HS-5 (cell line): Measurements from ENCODE around the gene RPL41.
"Not testable (repeated sequence)": the region's sequence is repeated elsewhere in the genome, so short reads cannot be mapped to it uniquely, and the experiment has no call there.

ENCODE experiments used
- DNase-seq: peaks from one replicate; pipeline ENCODE4 v3.0.0-alpha.2; 2012; ENCODE audit warnings: low read depth

The RPL41 gene

GRCh38 chr12:56103066-56103711 lies 13.2 kb upstream of the RPL41 start:
- no peak for DNase-seq

GRCh38 chr12:56103823-56104108 lies 12.7 kb upstream of the RPL41 start:
- DNase-seq = no peak

DNA sequence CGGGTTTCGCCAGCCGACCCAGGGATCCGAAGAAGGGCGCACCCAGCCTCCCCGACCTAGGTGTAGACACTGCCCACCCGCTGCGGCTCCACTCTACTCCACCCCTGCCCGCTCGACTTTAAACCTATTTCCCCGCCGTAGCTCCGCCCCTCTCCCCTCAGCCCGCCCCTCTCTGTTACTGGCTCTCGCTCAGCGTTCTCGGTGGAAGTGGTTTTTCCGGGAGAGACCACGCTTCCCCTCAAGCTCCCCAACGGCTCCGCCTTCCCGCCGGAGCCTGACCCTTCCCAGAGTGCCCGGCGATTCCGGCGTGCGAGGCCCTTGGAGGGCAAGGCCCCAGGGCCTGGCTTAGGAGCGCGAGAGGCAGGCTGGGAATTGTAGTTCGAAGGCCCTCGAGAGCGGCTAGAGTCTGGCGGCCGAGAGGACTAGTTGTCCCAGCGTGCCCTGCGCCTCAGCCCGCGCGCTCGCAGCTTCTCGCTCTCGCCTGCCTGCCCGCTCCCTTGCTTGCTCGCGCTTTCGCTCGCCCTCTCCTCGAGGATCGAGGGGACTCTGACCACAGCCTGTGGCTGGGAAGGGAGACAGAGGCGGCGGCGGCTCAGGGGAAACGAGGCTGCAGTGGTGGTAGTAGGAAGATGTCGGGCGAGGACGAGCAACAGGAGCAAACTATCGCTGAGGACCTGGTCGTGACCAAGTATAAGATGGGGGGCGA lies 12.2 kb upstream of the RPL41 start, which contains the start of gene PA2G4:
Gene PA2G4 (plus strand): TSS at position 451 of the 706 bp plus-strand sequence. CDS start 179 bp downstream, at position 630.
- peak; percentile 97 for DNase-seq

DNA sequence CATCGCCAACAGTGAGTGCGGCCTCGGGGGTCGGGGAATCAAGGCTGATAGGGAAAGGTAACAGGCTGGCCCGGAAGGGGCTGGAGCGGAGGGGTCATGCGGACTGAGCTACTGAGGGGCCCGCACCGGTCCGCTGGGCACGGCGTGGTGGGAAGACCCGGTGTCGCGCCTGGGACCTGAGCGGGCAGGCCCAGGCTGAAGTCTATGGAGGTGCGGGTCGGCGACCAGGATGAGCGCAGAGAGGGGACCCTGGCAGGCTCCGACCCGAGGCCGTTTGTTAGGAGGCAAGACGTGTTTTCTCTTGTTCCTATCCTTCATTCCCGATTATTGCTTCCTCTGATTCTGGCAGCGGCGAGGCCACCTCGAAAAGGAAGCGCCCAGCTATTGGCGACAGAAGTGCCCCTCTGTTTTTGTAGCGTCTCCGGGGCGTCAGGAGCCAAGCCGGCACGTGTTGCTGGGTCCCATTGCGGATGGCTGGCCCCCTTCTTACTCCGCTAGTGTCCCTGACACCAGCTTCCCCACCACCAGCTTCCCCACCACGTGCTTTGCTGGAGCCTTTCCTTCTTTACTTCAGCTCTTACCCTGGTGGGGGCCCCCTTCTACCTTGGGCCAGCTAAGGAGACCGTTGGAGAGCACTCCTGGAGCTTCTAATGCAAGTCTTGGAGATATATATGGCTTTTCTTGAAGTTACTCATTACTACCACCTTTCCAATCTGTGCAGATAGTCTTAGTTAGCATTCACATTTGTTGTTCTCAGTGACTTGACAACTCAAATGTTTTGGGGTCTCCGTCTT lies 11.4 kb upstream of the RPL41 start:
- no peak for DNase-seq

- DNase-seq = no peak
Measured at GRCh38 chr12:56105609-56105902, 10.9 kb upstream of the RPL41 start.

GRCh38 chr12:56107242-56107641 lies 9.2 kb upstream of the RPL41 start:
- no peak for DNase-seq

DNA sequence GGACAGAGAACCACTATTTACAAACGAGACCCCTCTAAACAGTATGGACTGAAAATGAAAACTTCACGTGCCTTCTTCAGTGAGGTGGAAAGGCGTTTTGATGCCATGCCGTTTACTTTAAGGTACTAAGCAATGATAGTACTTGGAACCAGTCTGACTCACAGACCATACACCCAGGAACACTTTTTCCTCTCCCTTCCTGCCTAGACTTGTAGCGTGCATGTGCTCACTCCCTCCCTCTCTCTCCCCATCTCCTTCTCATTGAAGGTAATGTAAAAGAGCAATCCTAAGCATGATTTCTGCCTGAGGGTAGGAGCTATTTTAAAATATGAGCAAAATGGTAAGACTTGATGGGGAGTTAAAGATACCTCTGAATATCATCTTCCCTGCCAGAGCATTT lies 5.9 kb upstream of the RPL41 start:
- DNase-seq = no peak

GRCh38 chr12:56114084-56114483 lies 2.3 kb upstream of the RPL41 start:
- DNase-seq = no peak

- DNase-seq = no peak
Measured at GRCh38 chr12:56115329-56115728, 1.1 kb upstream of the RPL41 start.

DNA sequence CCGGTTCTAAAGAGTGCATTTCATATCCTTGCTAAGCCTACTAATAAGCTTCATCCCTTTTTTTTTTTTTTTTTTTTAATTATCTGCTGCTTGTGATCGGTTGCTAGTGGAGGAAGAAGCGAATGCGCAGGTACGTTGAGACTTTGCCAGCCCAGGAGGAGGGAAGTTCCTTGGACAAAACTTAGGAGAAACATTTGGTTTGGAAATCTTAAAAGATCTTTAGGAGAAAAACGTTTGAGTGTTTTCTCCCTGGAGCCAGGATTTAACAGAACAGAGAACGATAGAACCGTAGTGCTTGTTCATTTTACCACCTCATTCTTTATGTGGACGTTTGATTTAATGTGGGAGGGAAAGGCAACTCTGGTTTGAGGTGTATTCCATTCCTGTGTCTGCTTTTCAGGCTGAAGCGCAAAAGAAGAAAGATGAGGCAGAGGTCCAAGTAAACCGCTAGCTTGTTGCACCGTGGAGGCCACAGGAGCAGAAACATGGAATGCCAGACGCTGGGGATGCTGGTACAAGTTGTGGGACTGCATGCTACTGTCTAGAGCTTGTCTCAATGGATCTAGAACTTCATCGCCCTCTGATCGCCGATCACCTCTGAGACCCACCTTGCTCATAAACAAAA lies 761 bp downstream of the RPL41 start:
- DNase-seq = not testable (repeated sequence)

DNA sequence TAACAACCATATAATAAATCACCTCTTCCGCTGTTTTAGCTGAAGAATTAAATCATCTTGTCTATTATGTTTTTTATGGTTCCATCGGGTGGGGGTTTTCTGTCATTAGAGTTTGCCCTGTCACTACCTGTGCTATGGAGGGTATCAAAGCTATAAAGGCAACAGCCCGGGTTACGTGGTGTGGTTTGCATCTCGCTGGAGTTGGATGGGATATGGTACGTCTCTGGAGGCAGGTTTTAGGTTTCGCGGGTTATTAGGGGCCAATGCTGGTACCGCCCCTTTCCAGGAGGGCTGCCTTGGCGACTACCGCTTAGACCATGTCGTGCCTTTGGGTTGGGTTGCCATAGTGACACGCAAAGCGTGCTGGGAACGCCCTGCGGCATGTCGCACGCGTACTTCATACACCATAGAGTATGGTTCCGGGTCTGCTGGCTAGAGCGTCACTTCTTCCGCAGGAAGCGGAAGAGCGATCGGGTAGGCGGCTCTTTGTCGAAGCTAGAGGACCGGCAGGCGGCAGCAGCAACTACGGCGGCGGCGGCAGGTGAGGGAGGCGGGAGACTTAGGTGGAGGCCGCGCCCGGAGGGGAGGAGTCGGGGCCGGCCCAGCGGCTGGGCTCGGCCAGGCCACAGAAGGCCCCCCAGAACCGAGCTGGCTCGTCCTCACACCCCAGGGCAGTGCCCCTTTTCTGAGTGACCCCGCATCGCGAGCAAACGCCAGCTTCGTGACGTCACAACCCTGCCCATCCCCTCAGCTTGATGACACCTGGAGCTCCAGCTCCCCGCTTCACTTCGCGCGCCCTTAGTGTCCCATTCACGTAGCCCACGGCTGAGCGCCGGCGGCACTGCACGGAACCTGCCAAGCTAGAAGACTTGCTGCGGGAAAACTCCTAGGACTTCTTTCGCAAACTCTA lies 1.6 kb downstream of the RPL41 start, which contains the start of gene ZC3H10:
Gene ZC3H10 (plus strand): TSS at position 489 of the 910 bp plus-strand sequence. CDS start 2,297 bp downstream, outside the sequence.
- peak; percentile 100 for DNase-seq

DNA sequence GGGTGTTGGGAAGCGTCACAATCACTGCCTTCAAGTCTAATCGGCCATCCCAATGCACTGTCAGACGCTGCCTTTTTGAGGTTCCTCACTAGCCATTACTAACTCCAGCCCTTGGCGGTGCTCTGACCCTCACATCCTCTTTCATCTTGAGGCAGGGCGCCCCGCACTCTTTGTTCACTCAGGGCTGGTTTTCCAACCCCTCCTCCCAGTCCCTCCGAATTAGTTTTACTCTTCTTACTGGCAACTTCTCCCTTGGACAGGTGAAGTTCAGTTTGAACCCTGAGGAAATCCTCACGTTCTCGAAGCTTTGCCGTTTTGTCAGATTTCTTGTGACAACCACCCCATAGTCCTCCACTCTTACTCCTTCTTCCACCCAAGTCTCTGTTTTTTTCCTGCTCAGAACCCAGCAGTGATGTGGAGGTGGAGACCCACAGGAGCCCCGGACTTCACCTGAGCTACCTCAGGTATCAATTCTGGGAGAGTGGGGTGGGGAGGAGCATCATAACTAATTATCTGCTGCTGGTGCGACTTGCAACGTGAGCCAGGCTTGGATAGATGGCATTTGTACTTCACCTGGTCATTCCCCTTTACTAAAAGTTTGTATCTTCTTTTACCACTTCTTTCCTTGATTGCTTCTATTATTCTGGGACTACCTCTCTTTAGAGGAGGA lies 2.4 kb downstream of the RPL41 start:
- no peak for DNase-seq

DNA sequence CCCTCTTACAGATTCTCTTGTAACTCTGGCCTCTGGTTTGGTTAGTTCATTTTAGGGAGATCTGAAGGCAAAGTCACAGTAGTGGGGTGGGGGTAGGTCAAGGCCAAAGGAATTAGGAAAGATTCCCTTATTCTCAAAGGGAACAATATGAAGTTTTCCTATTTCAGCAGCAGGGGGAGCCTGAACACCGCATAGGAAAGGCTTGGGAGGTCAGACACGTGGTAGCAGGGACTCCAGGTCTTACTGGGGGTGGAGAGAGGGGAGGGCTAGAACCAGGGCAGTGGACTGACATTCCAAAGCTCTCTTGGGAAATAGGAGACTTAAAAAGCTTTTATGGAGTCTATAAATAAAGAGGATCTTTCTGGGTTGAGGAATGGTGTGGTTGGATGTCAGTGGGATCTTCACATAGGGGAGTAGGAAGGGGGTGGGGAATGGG lies 2.9 kb downstream of the RPL41 start:
- DNase-seq = peak; percentile 66

DNA sequence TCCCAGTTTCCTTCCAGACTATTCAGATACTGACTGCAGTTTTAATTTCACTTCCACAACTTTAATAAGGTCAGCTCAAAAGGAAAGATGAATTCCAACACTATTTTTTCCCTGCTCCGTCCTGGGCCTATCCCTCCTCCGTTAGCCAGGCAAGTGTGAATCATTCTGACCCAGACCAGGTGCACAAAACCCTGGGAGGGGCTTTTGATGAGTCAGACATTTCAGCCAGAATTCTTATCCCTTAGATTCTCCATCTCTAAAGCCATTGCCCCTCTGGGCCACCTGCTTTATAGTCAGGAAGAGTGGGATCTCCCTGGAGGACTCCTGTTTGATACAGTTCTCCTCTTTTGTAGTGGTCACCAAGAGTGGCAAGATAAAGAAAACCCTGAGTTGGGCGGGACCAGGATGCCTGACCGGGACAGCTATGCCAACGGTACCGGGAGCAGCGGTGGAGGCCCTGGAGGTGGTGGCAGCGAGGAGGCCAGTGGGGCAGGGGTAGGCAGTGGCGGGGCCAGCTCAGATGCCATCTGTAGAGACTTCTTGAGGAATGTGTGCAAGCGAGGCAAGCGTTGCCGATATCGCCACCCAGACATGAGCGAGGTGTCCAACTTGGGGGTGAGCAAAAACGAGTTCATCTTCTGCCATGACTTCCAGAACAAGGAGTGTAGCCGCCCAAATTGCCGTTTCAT lies 3.9 kb downstream of the RPL41 start:
- no peak for DNase-seq

- DNase-seq = no peak
Measured at GRCh38 chr12:56121204-56121870, 4.9 kb downstream of the RPL41 start.

- DNase-seq = no peak
Measured at GRCh38 chr12:56122637-56123036, 6.2 kb downstream of the RPL41 start.

- DNase-seq = no peak
Measured at GRCh38 chr12:56124133-56124532, 7.7 kb downstream of the RPL41 start.

- DNase-seq = no peak
Measured at GRCh38 chr12:56126732-56127239, 10.4 kb downstream of the RPL41 start.

DNA sequence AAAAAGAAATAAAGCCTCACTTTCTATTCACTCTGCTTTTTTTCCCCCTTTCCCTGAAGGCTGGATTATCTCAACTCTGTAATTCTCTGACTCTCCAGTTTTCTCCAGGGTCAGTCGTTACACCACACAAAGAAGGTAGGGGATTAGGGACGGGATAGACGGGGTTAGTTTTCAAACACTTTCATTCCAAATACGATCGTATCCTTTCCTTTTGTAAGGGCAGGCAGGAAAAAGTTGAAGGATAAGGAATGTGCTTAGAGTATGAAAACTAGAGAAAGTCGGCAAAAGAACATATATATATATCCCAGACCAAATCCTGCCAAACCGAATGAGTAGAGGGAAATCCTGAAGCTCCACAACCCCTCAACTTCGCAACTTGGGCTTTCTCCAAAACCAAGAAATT lies 11.1 kb downstream of the RPL41 start:
- no peak for DNase-seq
